DOHH2 (cell line): ENCODE measurements around the gene AREG.

Experiments
- H3F3A ChIP-seq: fragments of 200-600 bp; sonication (generic), shearing (Covaris generic); 2 replicates; pipeline ENCODE4 v1.6.0; 2016; ENCODE audit warnings: antibody characterized with exemption, mild to moderate bottlenecking; ENCODE audit not compliant: control insufficient read depth, insufficient read depth
- H3K27ac ChIP-seq: fragments of 200-600 bp; sonication (generic); 2 replicates; pipeline ENCODE4 v1.5.1; 2014; ENCODE audit warnings: low read depth, mild to moderate bottlenecking, low read length, moderate library complexity
- H3K27me3 ChIP-seq: fragments of 200-600 bp; sonication (generic); 2 replicates; pipeline ENCODE4 v1.6.1; 2014; ENCODE audit warnings: mild to moderate bottlenecking, low read length, mixed read lengths; ENCODE audit not compliant: control insufficient read depth
- H3K36me3 ChIP-seq: fragments of 200-600 bp; sonication (generic); 2 replicates; pipeline ENCODE4 v1.6.1; 2014; ENCODE audit warnings: mild to moderate bottlenecking, low read length, moderate library complexity, mixed read lengths; ENCODE audit not compliant: control insufficient read depth
- H3K4me1 ChIP-seq: fragments of 200-600 bp; sonication (generic); 2 replicates; pipeline ENCODE4 v1.6.1; 2014; ENCODE audit warnings: mild to moderate bottlenecking, low read length, mixed read lengths; ENCODE audit not compliant: control insufficient read depth
- H3K4me2 ChIP-seq: fragments of 200-600 bp; sonication (generic); 2 replicates; pipeline ENCODE4 v1.6.0; 2014; ENCODE audit warnings: mild to moderate bottlenecking, low read length, moderate library complexity
- H3K4me3 ChIP-seq: fragments of 200-600 bp; sonication (generic); 2 replicates; pipeline ENCODE4 v1.5.1; 2014; ENCODE audit warnings: mild to moderate bottlenecking, low read length, mixed read lengths
- H3K79me2 ChIP-seq: fragments of 200-600 bp; sonication (generic); 2 replicates; pipeline ENCODE4 v1.6.1; 2014; ENCODE audit warnings: mild to moderate bottlenecking, low read length, mixed read lengths; ENCODE audit not compliant: control insufficient read depth
- H3K9me2 ChIP-seq: fragments of 200-600 bp; sonication (generic); replicated peaks from 2 replicates; pipeline ENCODE4 v1.6.1; 2014; ENCODE audit warnings: mild to moderate bottlenecking, low read length, mixed read lengths; ENCODE audit not compliant: control insufficient read depth
- H3K9me3 ChIP-seq: fragments of 200-600 bp; sonication (generic); 2 replicates; pipeline ENCODE4 v1.6.1; 2014; ENCODE audit warnings: antibody characterized with exemption, low read length, mixed read lengths; ENCODE audit not compliant: control insufficient read depth, insufficient read depth
- H4K20me1 ChIP-seq: fragments of 200-600 bp; sonication (generic); 2 replicates; pipeline ENCODE4 v1.6.0; 2014; ENCODE audit warnings: low read depth, mild to moderate bottlenecking, antibody characterized with exemption, low read length, moderate library complexity; ENCODE audit not compliant: control insufficient read depth, insufficient read depth
- EZH2phosphoT487 ChIP-seq: fragments of 200-600 bp; sonication (generic); IDR thresholded peaks from 2 replicates; pipeline ENCODE4 v1.6.1; 2017; ENCODE audit warnings: borderline replicate concordance, mild to moderate bottlenecking, antibody characterized with exemption, low read length, moderate library complexity, mixed read lengths
- TF ChIP-seq, protein P1 (sequence below): fragments of 200-600 bp; sonication (generic); IDR thresholded peaks from one replicate; pipeline ENCODE4 v1.5.1; 2014; ENCODE audit warnings: antibody characterized with exemption, mild to moderate bottlenecking, low read depth, low read length; ENCODE audit not compliant: poor library complexity, severe bottlenecking

The AREG gene

DNA sequence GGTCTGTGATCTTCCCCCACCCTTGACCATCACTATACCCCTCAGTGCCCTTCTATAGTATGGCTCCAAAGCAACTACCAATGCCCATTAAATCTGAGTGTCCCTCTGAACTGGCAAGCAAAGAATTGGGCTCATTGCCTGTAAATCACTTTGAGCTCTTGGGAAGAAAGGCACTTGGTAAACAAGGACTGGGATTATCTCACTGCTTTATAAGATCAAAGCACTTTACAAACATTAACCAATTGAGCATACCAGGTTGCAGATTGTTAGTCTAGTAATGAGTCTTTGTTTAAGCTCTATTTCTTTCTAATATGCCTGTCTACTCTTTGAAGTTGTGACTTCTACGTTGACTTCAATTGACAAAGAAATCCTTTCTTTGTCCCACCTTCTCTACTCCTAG, 34.1 kb downstream of the AREG start:
- no peak overlapping the region for H3K4me3 ChIP-seq
- no peak overlapping the region for H3K27ac ChIP-seq
- no peaks in the 10 kb centered on the region for H3K36me3 ChIP-seq
- peaks cover 4% of the 10 kb centered on the region for H3K27me3 ChIP-seq
- no peaks in the 10 kb centered on the region for H4K20me1 ChIP-seq
- H3K9me3 ChIP-seq = no peaks in the 10 kb centered on the region
- no peaks in the 10 kb centered on the region for H3F3A ChIP-seq
- TF ChIP-seq EZH2phosphoT487 = no peak
- TF ChIP-seq, protein P1, sequence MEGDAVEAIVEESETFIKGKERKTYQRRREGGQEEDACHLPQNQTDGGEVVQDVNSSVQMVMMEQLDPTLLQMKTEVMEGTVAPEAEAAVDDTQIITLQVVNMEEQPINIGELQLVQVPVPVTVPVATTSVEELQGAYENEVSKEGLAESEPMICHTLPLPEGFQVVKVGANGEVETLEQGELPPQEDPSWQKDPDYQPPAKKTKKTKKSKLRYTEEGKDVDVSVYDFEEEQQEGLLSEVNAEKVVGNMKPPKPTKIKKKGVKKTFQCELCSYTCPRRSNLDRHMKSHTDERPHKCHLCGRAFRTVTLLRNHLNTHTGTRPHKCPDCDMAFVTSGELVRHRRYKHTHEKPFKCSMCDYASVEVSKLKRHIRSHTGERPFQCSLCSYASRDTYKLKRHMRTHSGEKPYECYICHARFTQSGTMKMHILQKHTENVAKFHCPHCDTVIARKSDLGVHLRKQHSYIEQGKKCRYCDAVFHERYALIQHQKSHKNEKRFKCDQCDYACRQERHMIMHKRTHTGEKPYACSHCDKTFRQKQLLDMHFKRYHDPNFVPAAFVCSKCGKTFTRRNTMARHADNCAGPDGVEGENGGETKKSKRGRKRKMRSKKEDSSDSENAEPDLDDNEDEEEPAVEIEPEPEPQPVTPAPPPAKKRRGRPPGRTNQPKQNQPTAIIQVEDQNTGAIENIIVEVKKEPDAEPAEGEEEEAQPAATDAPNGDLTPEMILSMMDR = no peak
- no peaks in the 10 kb centered on the region; the same call in 1 of the 2 replicates for H3K9me2 ChIP-seq
- H3K4me1 ChIP-seq = no peaks in the 10 kb centered on the region
- no peaks in the 10 kb centered on the region for H3K79me2 ChIP-seq
- no peak overlapping the region for H3K4me2 ChIP-seq

DNA sequence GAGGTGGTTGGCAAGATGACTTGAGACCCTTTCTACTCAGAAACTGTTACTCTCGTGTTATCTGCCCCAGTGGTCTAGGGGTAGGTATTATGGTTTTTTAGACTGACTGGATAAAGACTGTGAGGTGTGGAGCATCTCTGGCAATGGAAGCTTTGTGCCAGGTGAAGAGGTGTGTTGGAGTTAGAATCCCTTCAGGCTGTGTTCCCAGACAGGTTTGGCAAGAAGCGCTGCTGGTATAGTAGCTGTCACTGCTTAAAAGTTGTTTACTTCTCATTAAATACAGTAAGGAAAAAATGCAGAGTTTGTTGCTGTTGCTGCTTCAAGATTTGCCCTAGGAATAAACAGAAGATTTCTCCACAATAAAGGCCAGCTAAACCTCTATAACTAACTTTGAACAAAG, 35.3 kb downstream of the AREG start:
- Histone ChIP-seq H3F3A (no peaks in the 10 kb centered on the region), H3K27me3 (peaks cover 8% of the 10 kb centered on the region), H3K9me3 (no peaks in the 10 kb centered on the region), H3K36me3 (no peaks in the 10 kb centered on the region), H3K4me3 (no peak overlapping the region), H3K27ac (no peak overlapping the region), H3K4me1 (no peaks in the 10 kb centered on the region), H3K9me2 (no peaks in the 10 kb centered on the region), H4K20me1 (no peaks in the 10 kb centered on the region), H3K79me2 (no peaks in the 10 kb centered on the region), H3K4me2 (no peak overlapping the region)
- TF ChIP-seq EZH2phosphoT487 = no peak
- TF ChIP-seq, protein P1 = no peak

DNA sequence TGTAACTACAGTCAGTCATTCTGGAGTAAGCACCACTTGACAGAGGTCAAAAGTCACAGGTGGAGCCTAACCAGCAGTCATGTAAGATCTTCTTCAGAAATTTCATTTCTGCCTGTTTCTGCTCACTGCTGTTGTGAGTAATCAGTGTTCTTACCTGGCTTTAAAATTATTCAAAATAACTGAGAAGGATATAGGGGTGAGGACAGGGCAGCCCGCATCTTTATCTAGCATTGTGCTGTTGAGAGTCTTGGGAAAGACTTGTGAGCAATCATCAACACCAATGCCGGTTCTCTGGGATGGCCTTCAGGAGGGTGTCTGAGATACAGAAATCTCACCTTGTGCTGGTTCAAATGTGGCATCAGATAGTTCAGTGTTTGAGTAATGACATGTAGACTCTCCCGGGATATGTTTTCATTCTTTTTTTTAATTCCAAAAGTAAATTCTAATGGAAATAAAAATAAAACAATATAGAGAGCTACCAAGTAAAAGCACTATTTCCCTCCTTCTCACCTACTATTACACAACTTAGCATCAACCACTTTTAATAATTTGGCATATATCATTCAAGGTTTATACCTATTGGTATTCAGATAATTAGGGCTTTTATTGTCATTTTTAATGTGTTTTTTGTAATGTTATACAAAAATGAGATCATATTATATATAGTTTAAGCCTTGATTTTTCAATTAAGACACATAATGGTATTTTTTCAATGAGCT, 37.1 kb downstream of the AREG start:
- TF ChIP-seq, protein P1 = no peak
- TF ChIP-seq EZH2phosphoT487 = no peak
- Histone ChIP-seq H3K27ac (no peak overlapping the region), H3K9me3 (no peaks in the 10 kb centered on the region), H3K9me2 (no peaks in the 10 kb centered on the region), H3K4me3 (no peak overlapping the region), H3K79me2 (no peaks in the 10 kb centered on the region), H3F3A (no peaks in the 10 kb centered on the region), H3K4me2 (no peak overlapping the region), H3K36me3 (no peaks in the 10 kb centered on the region), H4K20me1 (no peaks in the 10 kb centered on the region), H3K4me1 (no peaks in the 10 kb centered on the region), H3K27me3 (peaks cover 9% of the 10 kb centered on the region)
